ENCODE results near the gene IGIP.

IGIP gene

DNA sequence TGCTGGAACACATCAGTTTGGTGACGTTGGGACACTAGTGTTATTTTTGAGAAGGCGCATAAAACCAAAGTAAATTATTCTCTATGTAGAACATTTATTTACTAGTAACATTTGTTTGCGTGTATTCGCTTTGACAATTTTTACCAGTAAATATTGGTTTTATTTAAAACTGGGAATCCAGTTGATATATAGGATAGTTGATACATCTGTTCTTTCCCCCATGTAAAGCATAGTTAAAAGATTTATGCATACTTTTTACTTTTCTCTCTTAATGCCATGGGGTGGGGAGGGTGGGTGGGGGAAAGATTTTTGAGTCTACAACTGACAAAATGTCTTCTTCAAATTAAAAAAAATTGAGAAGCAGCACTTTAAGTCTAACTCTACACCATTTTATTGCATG is at the start of gene IGIP:
Gene IGIP, plus strand, starts transcription at position 301 of the 400 bp plus-strand sequence. CDS start 2,540 bp downstream, outside the sequence.
- no peak for DNase-seq

DNA sequence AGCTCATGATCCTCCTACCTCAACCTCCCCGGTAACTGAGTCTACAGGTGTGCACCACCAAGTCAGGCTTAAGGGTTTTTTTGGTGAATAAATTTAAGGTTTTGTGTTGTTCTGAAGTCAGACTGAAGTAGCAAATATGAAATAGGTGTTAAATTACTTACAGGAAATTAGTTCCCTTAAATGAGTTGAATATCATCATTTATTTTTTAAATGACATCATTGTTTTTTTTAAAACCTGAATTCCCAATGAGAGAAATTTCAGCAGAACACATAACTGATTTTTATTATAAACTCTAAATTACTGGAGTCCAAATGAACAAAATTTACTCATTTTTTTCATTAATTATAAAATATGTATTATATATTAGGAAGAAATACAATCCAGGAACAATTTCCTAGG is 49.6 kb upstream of the IGIP start:
- no peak for DNase-seq

DNA sequence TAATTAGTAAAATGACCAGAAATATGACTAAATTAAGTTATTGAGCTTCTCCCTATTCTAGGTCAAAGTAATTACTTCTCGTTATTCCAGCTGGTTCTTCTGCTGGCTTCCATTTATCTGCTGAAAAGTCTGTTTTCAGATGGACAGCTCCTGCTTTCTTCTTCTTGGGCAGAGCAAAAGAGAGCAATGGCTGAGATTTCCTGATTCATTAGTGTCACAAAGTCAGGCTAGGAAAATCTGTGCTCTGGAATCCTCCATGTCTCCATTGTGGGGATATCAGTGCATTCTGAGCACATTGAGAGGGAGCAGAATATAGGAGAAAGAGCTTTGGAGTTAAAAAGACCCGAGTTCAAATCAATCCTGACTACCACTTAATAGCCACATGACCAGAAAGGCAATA is 48.9 kb upstream of the IGIP start:
- DNase-seq = no peak

DNA sequence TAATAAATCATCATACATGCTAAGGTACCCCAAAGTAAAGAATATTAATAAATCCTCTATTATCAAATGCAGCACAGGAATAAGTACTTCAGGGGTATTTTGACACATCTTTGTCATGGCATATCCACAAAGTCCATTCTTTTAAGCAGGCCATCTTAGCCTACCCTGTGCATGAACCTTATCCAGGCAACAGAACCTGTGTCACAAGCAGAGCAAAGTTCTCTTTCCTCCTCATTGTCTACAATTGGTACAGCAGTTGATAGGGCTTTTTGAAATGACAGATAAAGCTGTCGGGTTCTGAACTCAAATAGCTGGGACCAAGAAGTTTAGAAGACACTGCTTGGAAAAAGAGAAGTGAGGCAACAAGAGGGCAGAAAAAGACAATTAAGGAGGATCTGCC is 42.6 kb upstream of the IGIP start:
- DNase-seq = no peak

DNA sequence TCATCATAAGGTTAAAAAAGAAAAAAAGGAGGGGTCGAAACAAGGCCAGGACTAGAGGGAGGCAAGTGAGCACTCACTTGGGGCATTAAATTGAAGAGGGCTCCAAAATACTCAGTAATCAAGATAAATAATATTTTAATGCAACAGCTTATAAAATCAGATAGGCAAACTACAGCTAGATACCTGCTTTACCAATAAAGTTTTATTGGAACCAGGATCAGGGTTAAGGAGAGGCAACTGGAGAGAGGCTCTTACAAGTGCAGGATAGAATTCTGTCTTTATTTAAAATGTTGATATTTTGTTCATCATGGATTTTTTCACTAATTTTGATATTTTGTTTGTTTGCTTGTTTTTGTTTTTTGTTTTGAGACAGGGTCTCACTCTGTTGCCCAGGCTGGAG is 42.1 kb upstream of the IGIP start:
- DNase-seq = no peak

DNA sequence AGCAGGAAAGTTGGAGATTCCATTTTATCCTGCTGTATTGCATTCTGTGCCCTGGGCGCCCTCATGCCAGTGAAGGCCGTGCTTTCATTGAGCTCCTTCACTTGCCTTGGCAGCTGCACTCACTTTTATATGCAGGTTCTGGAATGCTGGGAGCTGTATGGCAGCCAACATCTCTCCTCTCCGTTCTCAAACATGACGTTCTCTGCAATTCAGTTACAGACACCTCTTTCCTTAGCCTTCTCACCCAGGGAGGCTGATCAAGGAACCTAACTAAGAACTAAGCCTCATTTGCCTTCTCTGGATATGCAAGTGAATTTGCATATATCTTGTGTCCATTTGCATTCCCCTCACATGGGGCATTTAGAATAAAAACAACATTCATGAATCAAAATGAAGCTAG is 41.2 kb upstream of the IGIP start:
- DNase-seq = no peak

DNA sequence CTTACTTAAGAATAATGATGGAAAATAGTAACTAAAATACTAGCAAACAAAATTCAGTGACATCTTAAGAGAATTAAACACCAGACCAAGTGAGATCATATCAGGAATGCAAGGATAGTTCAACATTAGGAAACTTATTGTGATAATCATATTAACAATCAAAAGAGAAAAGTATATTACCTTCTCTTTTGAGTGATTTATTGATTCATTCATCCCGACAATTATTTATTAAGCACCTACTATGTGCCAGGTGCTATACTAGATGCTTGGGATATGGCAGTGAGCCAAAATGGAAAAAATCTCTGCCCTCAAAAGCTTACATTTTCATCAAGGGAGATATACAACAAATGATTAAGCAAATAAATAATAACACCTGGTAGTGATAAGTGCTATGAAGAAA is 35.5 kb upstream of the IGIP start:
- DNase-seq = no peak

DNA sequence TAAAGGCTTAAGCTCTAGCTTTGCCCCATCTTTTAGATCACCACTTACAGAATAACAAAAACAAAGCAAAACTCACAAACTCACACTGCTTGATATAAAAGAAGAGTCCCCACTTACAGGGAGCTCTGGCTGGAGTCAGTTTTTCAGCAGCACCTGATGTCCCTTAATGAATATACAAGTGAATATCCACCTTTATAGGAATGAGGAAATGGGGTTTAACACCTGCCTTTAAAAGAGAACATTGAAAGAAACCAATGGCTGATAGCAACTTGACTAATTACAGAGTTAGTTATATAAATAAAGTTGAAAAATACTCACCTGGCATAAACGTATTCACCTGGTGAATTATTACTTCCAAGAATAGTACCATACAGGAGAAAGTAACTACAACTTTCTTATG is 32.6 kb upstream of the IGIP start:
- no peak for DNase-seq

DNA sequence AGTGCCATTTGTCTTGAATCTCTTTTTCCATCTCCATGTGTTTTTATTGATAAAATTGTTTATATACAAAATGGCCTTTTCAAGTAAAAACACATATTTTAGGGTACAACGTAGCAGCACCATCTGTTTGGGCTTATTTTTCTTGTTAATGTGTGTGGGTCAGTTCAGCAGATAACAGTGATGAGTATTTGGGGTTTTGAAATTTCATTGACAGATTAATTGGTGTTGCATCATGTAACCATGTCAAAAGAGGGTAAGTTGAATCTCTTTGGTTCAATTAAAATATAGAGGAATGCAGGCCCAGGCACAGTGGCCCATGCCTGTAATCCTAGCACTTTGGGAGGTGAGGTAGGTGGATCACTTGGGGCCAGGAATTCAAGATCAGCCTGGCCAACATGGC is 31.9 kb upstream of the IGIP start:
- DNase-seq = no peak

DNA sequence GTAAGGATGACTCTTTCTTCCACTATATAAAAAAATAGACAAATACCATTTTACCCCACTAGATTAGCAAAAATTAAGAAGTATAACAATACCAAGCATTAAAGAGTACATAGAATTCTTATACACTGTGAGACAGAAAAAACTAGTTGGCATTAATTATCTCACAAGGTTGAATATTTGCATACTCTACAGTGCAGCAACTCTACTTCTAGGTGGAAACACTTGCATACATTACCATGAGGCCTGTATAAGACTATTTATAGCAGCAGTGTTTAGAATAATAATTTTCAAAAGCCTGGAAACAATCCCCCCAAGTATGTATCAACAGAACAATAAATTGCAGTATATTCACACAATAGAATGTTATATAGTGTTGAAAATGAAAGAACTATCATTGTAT is 30.8 kb upstream of the IGIP start:
- DNase-seq = no peak

DNA sequence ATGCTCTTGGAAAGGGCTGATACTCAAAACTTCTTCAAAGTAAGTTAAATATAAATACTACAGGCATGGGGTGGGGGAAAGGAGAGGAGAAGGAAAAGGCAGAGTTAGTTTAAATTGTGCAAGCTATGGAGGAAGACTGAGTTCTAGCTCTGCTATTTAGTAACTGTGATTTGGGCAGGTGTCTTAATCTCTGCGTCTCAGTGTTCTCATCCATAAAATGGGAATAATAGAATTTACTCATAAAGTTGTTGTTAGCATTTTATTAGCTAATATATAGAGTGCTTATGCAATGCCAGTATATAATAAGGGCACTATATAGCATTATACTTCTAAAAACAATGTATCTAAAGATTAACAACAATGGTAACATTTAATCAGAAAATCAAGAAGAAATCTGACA is 24.6 kb upstream of the IGIP start:
- DNase-seq = no peak

DNA sequence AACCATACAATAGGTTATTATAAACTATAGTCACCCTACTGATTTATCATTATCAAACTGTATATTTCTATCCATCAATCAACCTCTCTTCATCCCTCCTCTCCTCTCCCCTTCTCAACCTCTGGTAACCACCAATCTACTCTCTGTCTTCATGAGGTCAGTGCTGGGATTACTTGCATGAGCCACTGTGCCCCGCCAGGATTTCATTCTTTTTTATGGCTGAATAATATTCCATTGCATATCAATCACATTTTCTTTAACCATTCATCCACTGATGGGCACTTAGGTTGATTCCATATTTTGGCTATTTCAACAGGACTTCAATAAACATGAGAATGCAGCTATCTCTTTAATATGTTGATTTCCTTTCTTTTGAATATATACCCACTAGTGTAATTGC is 22.6 kb upstream of the IGIP start:
- DNase-seq = no peak

DNA sequence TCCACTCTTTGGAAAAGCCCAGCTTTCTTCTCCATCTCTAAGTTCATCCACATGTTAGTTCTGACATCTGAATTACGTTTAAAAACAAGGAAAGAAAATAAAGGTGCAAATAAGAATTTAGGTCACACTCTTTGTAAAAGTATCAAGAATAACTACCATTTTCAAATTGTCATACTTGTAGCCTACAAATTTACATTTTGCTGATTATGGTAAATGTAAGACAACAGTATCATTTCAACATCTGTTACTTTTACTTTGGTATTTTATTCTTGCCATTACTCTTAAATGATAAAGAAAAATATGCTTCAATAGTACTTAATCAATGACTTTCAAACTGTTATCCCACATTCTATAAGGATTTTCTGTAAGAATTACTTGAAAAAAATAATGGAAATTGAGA is 21.6 kb upstream of the IGIP start:
- DNase-seq = no peak

DNA sequence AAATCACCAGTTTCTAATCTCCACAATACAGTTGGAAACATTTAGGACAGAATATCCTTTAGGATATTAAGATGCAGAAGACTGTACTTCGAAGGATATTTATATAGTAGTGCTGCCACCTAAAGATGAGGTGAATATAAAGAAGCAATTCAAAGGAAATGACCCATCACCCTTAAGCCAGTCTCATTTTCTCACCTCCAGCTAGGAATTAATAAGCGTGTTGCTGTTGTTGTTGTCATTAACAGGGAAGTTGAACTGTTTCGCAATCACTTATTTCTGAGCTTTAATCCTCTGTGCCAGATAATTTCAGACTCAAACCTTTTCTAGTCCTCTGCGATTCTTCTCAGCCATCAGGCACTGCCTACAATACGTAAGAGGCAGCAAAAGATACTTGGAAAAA is 19.6 kb upstream of the IGIP start:
- DNase-seq = no peak

DNA sequence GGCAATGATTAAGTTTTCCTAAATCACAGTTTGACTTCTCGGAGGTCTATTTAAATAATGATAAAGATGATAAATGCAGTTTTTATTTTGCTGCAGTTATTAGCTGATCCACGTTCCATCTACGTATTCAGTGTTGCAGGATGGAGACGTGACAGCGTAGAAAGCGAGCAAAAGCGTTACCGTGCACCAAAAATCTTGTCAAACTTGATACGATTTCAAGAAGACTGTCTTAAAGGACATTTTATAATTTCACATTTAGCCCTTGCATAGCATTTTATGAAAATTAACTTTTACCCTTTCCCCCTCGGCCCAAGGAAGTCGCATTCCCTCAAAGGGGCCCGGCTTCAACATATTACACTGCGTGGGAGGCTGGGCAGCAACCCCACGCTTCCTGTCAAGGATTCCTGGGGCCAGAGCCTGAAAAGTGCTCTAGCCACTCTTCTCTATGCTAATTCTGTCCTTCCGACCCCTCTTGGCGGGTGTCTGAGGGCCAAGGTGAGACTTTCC is 18.9 kb upstream of the IGIP start:
- DNase-seq = no peak

DNA sequence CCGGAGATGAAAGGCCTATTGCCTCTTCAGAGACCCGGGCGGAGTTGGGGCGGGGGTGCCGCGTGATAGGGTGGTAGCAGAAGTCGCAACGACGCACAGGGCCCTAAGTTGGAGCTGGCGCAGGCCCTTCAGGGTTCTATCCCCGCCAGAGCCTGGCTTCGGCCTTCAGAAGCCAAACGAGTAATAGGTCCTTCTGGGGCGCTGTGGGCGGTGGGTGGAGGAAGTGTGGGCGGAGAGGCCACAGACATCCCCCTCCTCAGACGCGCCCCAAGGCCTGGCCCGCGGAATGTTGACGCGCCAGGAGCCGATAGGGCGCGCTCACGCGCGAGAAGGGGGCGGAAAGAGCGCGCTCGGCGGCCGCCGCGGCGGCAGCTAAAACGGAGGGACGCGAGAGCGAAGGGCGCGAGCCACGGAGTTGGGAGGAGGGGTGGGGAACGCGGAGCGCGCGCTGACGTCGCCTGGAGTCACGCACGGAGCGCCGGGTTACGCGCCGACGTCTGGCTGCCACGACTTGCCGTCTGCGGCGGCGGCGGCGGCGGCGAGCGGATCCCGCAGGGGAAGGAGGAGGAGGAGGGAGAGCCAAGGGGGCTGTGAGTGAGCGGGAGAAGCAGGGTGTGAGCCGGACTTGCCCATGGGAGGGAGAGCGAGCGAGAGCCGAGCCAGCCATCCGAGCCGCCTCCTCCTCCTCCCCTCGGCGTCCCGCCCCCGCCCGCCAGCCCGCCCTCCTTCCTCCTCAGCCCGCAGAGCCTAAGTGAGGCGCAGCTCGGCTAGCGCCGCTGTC is 18.2 kb upstream of the IGIP start:
- DNase-seq = peak; percentile 95

DNA sequence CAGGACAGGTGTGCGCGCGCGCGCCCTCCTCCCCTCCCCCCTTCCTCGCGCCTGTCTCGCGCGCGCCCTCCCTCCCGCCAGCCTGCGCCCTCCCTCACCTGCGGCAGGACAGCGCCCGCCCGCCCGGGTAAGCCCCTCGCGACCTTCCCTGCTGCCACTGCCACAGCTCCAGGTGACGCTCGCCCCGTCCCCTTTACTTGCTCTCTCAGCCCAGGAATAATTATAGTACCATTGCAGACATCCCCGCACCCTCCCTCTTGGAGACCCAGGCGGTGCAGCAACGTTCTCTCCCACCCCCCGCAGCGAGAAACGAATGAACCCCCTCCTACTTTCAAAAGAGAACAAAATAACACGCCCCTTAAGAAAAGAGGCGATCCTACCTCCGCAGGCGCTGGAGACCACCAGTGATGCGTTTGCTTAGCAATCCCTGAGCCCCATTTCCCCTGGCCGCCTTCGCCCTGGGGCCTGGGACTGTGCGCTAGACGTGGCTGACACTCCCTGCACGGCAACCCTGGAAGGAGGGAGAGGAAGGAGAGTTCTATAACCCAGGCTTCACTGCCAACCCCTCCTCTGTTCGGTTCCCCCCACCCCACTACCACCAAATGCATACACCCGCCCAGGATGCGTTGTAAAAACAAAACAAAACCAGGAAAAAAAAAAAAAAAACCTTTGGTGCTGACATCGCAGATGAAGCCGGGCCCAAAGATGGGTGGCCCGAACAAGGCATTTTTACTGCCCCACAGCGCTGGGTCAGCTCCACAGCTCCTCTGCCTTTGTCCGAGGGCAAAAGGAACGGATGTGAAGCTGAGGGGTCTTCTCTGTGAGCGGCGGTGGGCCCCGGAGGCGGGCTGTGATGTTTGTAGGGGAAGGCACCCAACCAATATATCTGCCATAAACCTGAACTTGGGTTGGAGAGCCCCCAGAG is 17.4 kb upstream of the IGIP start:
- DNase-seq = no peak

DNA sequence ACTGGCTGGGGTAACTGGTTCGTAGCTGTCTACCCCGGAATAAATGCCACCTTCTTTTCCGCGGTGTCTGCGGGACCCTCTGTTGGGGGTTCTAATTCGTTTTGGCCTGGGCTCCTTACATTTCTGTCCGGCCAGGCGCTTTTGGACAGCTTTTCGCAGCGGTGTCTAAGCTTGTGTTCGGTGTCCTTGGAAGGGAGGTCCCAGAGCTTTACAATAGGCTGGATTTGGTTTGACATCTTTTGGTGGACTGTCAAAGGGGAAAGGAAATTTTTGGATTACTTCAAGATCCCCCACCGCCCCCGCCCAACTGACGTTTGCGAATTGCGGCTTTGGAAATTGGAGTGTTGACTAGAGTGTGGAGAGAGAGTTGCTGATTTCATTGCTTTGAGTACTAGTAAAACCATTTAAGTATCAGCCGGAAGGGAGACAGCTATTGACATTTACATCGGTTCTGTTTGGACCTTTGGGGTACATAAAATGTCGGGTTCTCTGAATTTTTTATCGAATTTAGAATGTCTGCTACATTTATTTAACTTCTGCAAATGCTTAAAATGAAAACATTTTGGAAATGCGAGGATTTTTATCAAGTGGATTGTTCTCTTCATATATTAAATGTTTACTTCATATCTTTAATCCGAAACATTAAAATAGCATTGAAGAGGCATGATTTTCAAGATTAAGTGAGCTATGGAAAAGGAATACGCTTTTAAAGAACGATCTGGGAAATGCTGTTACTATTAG is 16.5 kb upstream of the IGIP start:
- no peak for DNase-seq

DNA sequence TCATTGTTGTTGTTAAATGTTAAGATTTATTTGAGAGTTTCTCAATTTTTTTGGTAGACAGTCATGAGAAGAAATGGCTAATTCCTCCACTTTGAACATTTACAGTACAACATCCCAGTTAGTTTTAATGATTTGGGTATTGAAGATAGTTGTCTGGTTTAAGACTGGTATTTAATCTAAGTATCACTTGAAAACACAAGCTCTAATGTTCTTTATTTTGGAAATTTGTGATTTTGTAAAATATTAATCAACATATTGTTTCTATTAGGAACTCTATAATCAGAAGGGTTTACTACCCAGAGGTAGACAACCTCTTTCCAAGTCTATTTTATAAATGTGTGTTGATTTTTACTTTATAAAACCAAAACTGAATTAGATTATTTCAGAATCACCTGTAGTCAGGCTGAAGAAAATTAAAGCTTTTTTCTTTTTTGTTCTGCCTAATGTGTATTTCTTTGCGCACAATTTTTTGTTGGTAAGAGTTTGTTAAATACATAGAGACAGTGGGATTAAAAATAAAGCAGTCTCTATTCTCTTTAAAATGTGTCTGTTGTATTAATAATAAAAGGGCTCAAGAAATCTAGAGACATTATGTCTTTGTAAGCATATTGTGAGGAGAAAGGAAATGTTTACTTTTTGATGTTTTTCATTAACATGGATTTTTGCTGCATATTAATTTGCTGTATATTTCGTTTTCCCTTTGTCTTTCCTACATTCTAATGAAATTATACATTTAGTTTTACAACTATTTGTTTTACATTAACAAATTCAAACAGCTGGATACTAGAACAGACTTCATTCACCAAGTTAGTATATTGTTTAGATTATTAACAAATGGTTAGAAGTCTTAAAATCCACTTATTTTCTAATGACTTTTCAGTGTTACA is 15.7 kb upstream of the IGIP start:
- no peak for DNase-seq

DNA sequence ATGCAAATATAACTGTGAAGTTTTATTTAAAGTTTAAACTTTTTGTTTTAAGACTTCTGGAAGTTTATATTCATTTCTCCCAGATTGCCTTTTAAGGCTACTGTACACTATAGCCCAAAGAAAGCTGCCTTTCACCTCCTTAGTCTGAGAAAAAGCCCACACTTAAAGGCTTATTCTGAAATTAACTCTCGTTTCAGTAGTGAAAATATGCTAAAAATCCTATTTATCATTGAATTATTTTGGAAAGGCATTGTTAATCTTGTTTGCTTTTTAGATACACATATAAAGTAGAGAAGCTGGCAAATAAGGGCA is 15.1 kb upstream of the IGIP start:
- no peak for DNase-seq

DNA sequence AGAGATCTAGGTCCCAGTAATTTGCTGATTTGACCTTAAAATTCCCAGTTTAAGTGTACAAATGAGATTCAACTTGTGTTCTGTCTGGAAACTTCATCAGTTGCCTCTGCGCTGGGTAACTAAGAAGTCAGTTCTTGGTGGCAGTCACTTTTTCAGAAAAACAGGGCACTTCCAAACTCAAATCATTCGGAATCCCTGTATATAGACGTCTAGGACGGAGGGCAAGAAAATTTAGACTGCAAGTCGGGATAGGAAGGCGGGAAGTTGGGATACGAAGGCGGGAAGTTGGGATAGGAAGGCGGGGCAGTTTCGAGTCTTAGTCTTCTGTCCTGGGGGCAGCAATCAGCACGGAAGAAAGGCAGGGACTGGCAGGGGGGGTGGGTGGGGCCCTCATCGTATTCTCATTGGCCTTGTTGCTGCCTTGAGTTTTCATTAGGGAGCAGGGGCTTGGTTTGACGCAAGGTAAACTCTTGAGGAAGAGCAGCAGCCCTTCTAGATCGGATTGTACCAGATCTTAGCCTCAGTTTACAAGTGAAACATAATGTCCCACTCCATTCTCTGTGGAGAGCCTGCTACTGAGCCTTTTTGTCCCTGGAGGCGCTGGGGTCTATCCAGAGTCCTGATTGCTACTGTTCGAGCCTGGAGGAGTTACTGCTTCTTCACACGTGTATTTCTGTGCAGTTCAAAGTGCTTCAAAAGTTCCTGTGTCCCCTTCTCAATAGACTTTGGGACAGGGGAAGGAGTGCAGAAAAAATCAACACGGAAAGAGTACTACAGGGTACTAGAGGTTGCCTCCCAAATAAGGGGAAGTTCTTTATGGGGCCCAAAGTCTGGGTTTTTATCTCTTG is 14.5 kb upstream of the IGIP start:
- no peak for DNase-seq

Measured in CD4-positive, alpha-beta T cell treated with Interleukin-21 for 1 hour (primary cell).